ENCODE measurements around the gene EHD2.
A peak's percentile ranks its signal among the peaks of the same experiment; 100 is the strongest.
"Not testable (repeated sequence)": the region's sequence is repeated elsewhere in the genome, so short reads cannot be mapped to it uniquely, and the experiment has no call there.

Gene EHD2

GRCh38 chr19:47713046-47714021, at the start of gene EHD2:
Gene EHD2, plus strand, starts transcription at chr19:47713422. Its CDS starts 3,191 bp downstream, at chr19:47716613.
- peak; percentile 91 for TF ChIP-seq CTCF (IDR thresholded peaks at IDR 0.05; ENCODE audit: control insufficient read depth, insufficient read depth, low read depth, low read length, missing control alignments)
- peak within 1 kb of the TSS; percentile 91 for H3K4me3 ChIP-seq (ENCODE audit: control insufficient read depth, low read depth, low read length)
- DNase-seq (ENCODE audit: low read depth) = no peak

GRCh38 chr19:47663435-47663910, 49.7 kb upstream of the EHD2 start:
- no peak overlapping the region for H3K4me3 ChIP-seq (ENCODE audit: control insufficient read depth, low read depth, low read length)
- TF ChIP-seq CTCF (IDR thresholded peaks at IDR 0.05; ENCODE audit: control insufficient read depth, insufficient read depth, low read depth, low read length, missing control alignments) = no peak
- DNase-seq (ENCODE audit: low read depth) = peak; percentile 95

DNA sequence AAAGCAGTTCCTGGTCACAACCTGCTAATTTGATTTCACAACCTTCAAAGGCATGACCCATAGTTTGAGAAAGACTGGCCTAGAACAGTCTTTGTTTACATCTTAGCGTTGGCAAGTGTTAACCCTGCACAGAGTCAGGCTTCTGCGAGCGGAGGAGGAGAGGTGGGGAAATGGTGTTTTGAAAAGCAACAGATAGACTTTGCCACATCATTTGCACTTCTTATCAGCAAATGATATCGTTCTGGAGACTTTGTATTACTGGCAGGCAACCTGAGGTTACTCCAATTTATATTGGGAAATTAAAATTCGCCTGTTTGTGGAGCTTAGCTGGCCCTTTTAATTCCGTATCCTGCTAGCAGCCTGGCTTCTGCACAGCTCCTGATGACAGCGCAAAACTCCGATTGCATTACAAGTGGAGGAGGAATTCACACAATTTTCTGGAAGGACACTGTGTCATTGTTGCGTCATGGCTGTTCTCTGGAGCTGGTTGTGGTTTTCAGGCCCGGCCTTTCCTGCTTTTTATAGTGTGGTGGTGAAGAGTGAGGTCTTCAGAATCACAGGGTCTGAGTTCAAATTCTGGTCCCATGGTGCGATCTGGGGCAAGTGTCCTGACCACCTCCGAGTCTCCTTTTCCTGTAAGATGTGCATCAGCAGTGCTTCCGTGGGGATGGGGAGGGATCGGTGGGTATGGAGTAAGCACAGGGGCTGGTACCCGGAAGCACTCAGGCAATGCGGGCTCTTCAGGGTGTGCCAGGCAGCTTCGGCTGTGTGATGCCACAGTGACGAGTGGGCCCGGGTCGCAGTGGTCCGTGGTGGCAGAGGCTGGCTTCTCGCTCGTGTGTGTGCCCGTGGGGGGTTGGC, 49.1 kb upstream of the EHD2 start:
- no peak for TF ChIP-seq CTCF (IDR thresholded peaks at IDR 0.05; ENCODE audit: control insufficient read depth, insufficient read depth, low read depth, low read length, missing control alignments)
- no peak overlapping the region for H3K4me3 ChIP-seq (ENCODE audit: control insufficient read depth, low read depth, low read length)
- DNase-seq (ENCODE audit: low read depth) = peak; percentile 99

GRCh38 chr19:47668556-47668955, 44.7 kb upstream of the EHD2 start:
- not testable (repeated sequence) for DNase-seq (ENCODE audit: low read depth); H3K4me3 ChIP-seq (ENCODE audit: control insufficient read depth, low read depth, low read length)

DNA sequence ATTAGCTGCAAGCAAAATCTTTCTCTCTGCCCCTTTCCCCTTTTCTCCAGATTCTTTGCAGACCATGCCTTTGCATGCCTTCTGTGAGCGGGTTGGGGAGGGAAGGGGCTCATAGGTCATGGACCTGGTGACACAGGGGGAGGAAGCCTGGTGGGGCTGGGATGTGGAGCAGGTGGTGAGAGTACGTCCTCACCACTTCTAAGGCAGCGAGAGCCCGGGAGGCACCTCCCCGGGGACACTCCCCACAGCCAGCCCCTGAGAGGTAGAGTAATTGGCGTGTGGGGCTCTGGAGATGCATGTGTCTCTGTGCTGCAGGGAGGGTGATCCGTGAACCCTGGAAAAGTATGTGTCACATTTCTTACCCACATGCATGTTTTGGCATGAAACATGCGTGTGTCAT, 42.5 kb upstream of the EHD2 start:
- no peak for DNase-seq (ENCODE audit: low read depth)
- no peak for TF ChIP-seq CTCF (IDR thresholded peaks at IDR 0.05; ENCODE audit: control insufficient read depth, insufficient read depth, low read depth, low read length, missing control alignments)
- H3K4me3 ChIP-seq (ENCODE audit: control insufficient read depth, low read depth, low read length) = no peak overlapping the region

DNA sequence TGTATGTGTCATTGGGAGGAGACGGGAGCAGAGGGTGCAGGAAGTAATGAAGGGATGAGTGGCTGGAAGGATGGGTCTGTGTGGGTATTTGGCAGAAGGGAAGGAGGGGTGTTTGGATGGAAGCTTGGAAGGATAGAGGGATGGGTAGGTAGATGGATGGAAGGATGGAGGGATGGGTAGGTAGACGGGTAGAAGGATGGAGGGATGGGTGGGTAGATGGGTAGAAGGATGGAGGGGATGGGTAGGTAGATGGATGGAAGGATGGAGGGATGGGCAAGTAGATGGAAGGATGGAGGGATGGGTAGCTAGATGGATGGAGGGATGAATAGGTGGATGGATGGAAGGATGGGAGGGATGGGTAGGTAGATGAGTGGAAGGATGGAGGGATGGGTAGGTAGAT, 41.7 kb upstream of the EHD2 start:
- no peak for TF ChIP-seq CTCF (IDR thresholded peaks at IDR 0.05; ENCODE audit: control insufficient read depth, insufficient read depth, low read depth, low read length, missing control alignments)
- no peak overlapping the region for H3K4me3 ChIP-seq (ENCODE audit: control insufficient read depth, low read depth, low read length)
- DNase-seq (ENCODE audit: low read depth) = no peak

All from AG09309 (cell line).